MCF 10A (cell line): Measurements from ENCODE around the gene TSGA10IP. TPM values are rescaled to one million over a fixed set of nuclear protein-coding genes. Genes with fewer than 3 reads are reported as not detected.

ENCODE experiments used
- BruUV-seq: library from RNA; stranded (reverse); fragments of 400-500 nt; replicated peaks from 2 replicates; lab custom pipeline; 2021; lab: Mats Ljungman, UMichigan
- CTCF ChIA-PET: fragments of 300-600 bp; sonication (Branson Sonifier 250); formaldehyde crosslinking; extraction: SDS; loops from one replicate; lab custom pipeline; 2021; ENCODE audit warnings: antibody characterized with exemption, inconsistent platforms; lab: Yijun Ruan, JAX
- POLR2A ChIA-PET: fragments of 300-600, 350-650 bp; sonication (Branson Sonifier 250); formaldehyde crosslinking; extraction: SDS; loops from one replicate; lab custom pipeline; 2020; ENCODE audit warnings: antibody characterized with exemption, inconsistent platforms; lab: Yijun Ruan, JAX
- DNase-seq: peaks from one replicate; pipeline ENCODE4 v3.0.0-alpha.2; 2018; ENCODE audit not compliant: unreplicated experiment
- H3K27ac Mint-ChIP-seq: one replicate; pipeline ENCODE4 v1.8.0; 2022; ENCODE audit warnings: mild to moderate bottlenecking, low read depth, mixed read lengths; ENCODE audit not compliant: unreplicated experiment
- H3K27me3 Mint-ChIP-seq: one replicate; pipeline ENCODE4 v1.8.0; 2022; ENCODE audit warnings: mixed read lengths; ENCODE audit not compliant: insufficient read depth, unreplicated experiment
- H3K36me3 Mint-ChIP-seq: one replicate; pipeline ENCODE4 v1.8.0; 2022; ENCODE audit warnings: mild to moderate bottlenecking, moderate library complexity, mixed read lengths; ENCODE audit not compliant: insufficient read depth, unreplicated experiment
- H3K4me1 Mint-ChIP-seq: one replicate; pipeline ENCODE4 v1.8.0; 2022; ENCODE audit warnings: mixed read lengths; ENCODE audit not compliant: insufficient read depth, unreplicated experiment
- H3K4me3 Mint-ChIP-seq: one replicate; pipeline ENCODE4 v1.8.0; 2022; ENCODE audit warnings: mild to moderate bottlenecking, moderate library complexity, mixed read lengths; ENCODE audit not compliant: unreplicated experiment
- H3K9me3 Mint-ChIP-seq: one replicate; pipeline ENCODE4 v1.8.0; 2022; ENCODE audit warnings: mixed read lengths; ENCODE audit not compliant: unreplicated experiment
- intact Hi-C: fragments of 100-400 bp; cut with micrococcal nuclease; formaldehyde crosslinking; loops from 2 replicates; pipeline ENCODE4 v1.14.1; 2022
- total RNA-seq: library from RNA; stranded (reverse); gene quantifications from 2 replicates; pipeline ENCODE4 v1.2.3, GENCODE V29; 2022
- TF ChIP-seq, protein P1 (sequence below): fragments of 200-600 bp; IDR thresholded peaks from one replicate; pipeline ENCODE4 v1.8.0; 2022; ENCODE audit warnings: antibody characterized with exemption, mild to moderate bottlenecking; ENCODE audit not compliant: unreplicated experiment

TSGA10IP gene
- total RNA-seq, 1 experiment from 2014 or later, result not detected

DNA sequence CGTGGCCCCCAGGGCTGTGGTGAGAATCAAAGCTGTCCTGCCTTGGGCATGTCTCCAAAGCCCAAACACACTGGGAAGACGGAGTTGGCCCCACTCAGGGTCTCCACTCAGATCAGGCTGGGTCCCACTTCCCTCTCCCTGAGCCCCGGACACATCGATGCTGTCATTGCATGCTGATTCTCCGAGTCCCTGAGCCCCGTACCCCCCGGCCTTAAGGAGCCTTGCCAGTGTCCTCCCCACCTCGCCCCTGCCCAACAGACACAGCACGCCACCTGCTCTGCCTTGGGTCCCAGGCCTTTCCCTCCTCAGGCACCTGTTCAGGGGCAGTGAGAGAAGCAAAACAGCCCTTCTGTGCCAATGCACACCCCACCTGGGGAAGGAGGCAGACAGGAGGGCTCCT, 42.1 kb downstream of the TSGA10IP start:
- Mint-ChIP-seq H3K36me3 (peaks cover 14% of the 10 kb centered on the region), H3K27ac (peak overlapping the region; percentile 7), H3K4me1 (peaks cover 5% of the 10 kb centered on the region), H3K9me3 (no peaks in the 10 kb centered on the region), H3K27me3 (no peaks in the 10 kb centered on the region), H3K4me3 (no peak overlapping the region)
- ChIA-PET CTCF (interaction anchor here (1.2 to 12.8 kb wide), 5 partner anchors 8 to 275 kb away, joined by 3 to 203 read pairs (median 5); partner anchors contain the start of genes CCDC85B, FIBP, KAT5 and MUS81), POLR2A (interaction anchor here (1.5 kb wide), 1 partner anchor 103 kb away, joined by 8 read pairs; no protein-coding TSS in a partner anchor)
- intact Hi-C loops, result no loop called here
- no peak for DNase-seq
- no TSS peak for BruUV-seq
- TF ChIP-seq, protein P1, sequence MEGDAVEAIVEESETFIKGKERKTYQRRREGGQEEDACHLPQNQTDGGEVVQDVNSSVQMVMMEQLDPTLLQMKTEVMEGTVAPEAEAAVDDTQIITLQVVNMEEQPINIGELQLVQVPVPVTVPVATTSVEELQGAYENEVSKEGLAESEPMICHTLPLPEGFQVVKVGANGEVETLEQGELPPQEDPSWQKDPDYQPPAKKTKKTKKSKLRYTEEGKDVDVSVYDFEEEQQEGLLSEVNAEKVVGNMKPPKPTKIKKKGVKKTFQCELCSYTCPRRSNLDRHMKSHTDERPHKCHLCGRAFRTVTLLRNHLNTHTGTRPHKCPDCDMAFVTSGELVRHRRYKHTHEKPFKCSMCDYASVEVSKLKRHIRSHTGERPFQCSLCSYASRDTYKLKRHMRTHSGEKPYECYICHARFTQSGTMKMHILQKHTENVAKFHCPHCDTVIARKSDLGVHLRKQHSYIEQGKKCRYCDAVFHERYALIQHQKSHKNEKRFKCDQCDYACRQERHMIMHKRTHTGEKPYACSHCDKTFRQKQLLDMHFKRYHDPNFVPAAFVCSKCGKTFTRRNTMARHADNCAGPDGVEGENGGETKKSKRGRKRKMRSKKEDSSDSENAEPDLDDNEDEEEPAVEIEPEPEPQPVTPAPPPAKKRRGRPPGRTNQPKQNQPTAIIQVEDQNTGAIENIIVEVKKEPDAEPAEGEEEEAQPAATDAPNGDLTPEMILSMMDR, result no peak

DNA sequence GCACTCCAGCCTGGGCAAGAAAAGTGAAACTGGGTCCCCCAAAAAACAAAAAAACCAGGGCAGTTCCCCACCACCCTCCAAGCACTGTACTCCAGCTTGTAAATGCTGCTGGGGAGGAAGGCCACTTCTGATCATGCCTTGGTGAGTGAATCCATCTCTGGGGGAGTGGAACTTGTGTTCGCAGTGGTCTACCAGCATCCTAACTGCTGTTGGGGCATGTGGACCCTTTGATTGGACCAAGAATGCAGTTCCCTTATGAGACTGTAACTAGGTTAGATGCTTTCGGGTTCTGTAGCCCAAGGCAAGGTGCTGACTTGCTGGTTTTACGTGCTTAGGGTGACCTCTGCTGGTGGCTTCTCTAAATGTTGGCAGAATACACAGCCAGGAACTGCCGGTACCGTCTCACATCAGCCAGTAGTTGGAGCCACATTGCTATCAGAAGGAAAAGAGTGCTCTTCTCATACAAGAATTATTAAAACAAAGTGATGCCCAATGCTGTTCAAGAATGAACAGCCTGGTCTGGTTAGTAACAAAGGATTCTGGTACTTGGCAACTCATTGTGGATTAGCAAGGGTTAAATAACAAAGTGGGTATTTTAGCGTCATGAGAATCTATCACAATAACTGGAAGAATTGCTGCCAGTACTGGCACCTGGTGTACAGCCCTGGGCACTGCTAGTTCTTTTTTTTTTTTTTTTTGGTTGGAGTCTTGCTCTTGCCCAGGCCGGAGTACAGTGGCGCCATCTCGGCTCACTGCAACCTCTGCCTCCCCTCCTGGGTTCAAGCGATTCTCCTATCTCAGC, 43.7 kb downstream of the TSGA10IP start:
- no TSS peak for BruUV-seq
- TF ChIP-seq, protein P1, result peak; percentile 93
- CTCF ChIA-PET, result interaction anchor here (0.6 to 12.8 kb wide), 24 partner anchors 10 to 313 kb away, joined by 3 to 203 read pairs (median 3); partner anchors contain the start of genes CCDC85B, FIBP, KAT5 and MUS81
- intact Hi-C loops, result loop anchor here (1.0 kb wide), 7 partner anchors 33 to 278 kb away; partner anchors contain the start of genes AP5B1, C11orf68, DRAP1 and FIBP
- Mint-ChIP-seq H3K27ac (no peak overlapping the region), H3K27me3 (no peaks in the 10 kb centered on the region), H3K36me3 (peaks cover 18% of the 10 kb centered on the region), H3K9me3 (no peaks in the 10 kb centered on the region), H3K4me1 (peaks cover 5% of the 10 kb centered on the region), H3K4me3 (no peak overlapping the region)
- POLR2A ChIA-PET, result interaction anchor here (1.0 to 1.5 kb wide), 3 partner anchors 99 to 278 kb away, joined by 4 to 8 read pairs (median 4); no protein-coding TSS in a partner anchor
- peak; percentile 96 for DNase-seq

DNA sequence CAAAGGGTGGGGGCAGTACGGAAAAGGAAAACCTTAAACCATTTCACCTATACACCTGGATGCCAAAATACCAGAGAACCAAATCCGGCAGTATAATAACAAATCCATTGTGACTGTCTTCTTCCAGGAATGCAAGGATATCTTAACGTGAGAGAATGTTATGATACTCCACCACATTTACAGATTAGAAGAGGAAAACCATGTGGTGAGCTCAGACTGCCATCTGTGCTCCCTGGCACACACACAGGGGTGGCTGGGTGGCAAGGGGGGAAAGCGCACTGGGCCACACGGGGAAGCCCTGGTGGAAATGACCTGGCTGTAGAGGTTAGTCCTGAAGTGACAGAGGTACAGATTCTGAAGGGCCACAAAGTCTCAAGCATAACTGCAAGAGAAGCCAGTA, 46.8 kb downstream of the TSGA10IP start:
- no peak for DNase-seq
- Mint-ChIP-seq H3K27ac (no peak overlapping the region), H3K4me3 (no peak overlapping the region), H3K9me3 (no peaks in the 10 kb centered on the region), H3K27me3 (no peaks in the 10 kb centered on the region), H3K36me3 (peaks cover 23% of the 10 kb centered on the region), H3K4me1 (peaks cover 5% of the 10 kb centered on the region)
- intact Hi-C loops, result no loop called here
- BruUV-seq, result no TSS peak
- POLR2A ChIA-PET, result interaction anchor here (0.7 to 2.3 kb wide), 4 partner anchors 10 to 134 kb away, joined by 3 to 7 read pairs (median 6); partner anchors contain the start of genes BANF1, CCDC85B, CFL1 and EIF1AD
- CTCF ChIA-PET, result interaction anchor here (0.6 to 12.8 kb wide), 5 partner anchors 19 to 143 kb away, joined by 3 to 203 read pairs (median 4); partner anchors contain the start of genes CCDC85B and FIBP
- TF ChIP-seq, protein P1, result no peak

DNA sequence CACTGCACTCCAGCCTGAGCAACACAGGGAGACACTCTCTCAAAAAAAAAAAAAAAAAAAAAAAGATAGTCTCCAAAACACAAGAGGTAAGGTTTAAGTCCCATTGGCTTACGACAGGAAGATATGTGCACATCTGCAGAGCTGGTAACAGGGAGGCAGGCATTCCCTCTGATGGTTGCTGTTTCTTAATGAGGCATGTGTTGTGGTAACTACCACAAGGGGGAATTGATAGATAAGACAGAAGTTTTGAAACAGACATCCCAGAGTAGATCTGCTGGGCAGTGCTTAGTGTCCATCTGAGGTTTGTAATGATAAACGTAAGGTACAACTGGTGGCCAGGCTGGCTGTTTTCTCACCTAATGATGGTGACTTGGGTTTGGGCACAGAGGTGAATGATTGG, 52.0 kb downstream of the TSGA10IP start:
- Mint-ChIP-seq H3K36me3 (peaks cover 53% of the 10 kb centered on the region), H3K4me3 (no peak overlapping the region), H3K4me1 (no peaks in the 10 kb centered on the region), H3K9me3 (no peaks in the 10 kb centered on the region), H3K27ac (no peak overlapping the region), H3K27me3 (no peaks in the 10 kb centered on the region)
- no peak for DNase-seq
- intact Hi-C loops, result no loop called here
- ChIA-PET CTCF (interaction anchor here (0.6 kb wide), 2 partner anchors 49 to 112 kb away, joined by 3 read pairs; no protein-coding TSS in a partner anchor), POLR2A (no interaction called here)
- BruUV-seq, result no TSS peak
- TF ChIP-seq, protein P1, result no peak
